ENCODE measurements around the gene CSNK2A1.

GRCh38 chr20:588476-588875 lies 44.9 kb upstream of the CSNK2A1 start:
- TF ChIP-seq CTCF (IDR thresholded peaks at IDR 0.05) (no peak), POLR2A (IDR thresholded peaks at IDR 0.05) (no peak)

Measured in testis (tissue), 2 donors.